Activated CD4-positive, alpha-beta T cell treated with anti-CD3 and anti-CD28 coated beads, Interleukin-2, amount 50 U/mL, for 4 hours (primary cell): ENCODE data around the gene DUS2.
A peak's percentile ranks its signal among the peaks of the same experiment; 100 is the strongest.
"Not testable (repeated sequence)": the region's sequence is repeated elsewhere in the genome, so short reads cannot be mapped to it uniquely, and the experiment has no call there.

ENCODE experiments used
- DNase-seq, 2 experiments: peaks; one replicate each; pipeline ENCODE4 v3.0.0-alpha.2; 2020

Gene DUS2

GRCh38 chr16:68022728-68023537 is at the start of gene DUS2, which contains the start of gene DDX28:
TSS of gene DUS2 (plus strand) at chr16:68023284. CDS start at chr16:68038024, 14,740 bp downstream.
TSS of gene DDX28 (minus strand) at chr16:68023232. CDS start at chr16:68023202, 30 bp downstream.
- peak; percentile 92 to 93 for DNase-seq

GRCh38 chr16:67975321-67976105 is 47.6 kb upstream of the DUS2 start:
- DNase-seq, result no peak

DNA sequence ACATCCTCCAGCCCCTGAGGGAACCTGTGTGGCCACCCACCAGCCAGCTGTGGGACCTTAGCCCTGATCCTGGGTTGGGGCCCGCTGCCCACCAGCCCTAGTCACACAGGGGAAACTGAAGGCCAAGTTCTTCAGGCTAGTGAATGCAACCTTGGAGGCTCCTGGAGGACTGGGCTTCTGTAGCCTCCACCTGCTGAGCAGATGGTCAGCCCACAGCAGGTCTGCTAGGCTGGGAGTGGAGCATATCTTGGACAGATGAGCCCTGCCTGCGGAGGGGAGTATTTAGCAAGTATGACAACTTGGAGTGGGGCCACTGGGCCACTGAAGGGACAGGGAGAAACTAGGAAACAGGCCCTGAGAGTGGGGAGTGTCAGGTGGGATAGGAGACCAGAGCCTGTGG is 46.9 kb upstream of the DUS2 start:
- DNase-seq, result no peak

DNA sequence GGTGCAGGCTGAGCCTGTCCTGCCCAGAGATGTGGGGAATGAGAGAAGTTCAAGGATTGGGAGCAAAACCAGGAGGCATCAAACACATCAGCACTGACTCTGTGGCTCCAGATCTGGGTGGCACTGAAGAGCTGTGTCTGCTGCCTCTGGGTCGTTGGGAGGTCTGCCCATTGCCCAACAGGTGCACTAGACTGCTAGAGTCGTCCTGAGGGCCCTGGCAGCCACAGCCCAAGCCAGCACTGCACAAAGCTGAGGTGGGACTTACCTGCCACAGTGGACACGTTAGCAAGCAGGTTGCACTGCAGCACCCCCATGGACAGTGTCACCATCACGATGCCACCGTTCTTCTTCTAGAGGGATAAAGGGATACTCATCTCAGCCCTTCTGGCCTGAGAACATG is 46.1 kb upstream of the DUS2 start:
- no peak for DNase-seq

DNA sequence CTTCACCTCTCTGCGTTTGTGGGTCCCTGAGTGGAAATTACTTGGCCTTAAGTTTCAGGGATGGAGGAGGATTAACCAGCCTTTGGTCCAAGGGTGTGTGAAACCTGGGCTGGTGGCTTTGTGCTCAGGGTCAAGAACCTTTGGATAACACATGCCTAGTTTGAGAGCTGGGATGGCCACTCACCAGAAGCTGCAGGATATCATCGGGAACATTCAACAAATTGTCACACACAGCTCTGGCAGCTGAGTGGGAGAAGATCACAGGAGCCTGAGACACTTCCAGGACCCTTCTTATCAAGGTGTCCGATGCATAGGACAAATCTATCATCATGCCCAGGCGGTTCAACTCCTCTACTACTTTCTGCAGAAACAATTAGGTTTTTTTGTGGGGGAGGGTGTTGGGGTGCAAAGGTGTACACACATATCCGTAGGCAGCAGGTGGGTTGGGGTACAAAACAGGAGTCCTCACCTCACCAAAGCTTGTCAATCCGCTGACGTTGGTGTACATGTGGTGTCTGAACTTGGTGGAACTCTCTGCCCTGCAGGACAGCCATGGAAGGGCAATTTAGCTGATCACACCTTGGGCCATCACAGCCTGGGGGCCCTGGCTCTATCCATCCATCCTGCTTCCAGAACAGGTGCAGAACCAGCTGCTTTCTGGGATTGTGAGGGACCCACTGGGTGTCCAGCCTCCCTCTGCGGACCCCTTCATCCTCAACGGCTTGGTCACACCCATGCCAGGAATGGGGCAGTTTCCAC is 45.4 kb upstream of the DUS2 start:
- no peak for DNase-seq

- no peak for DNase-seq
Observed at GRCh38 chr16:67979955-67980678, 43.0 kb upstream of the DUS2 start, which contains the start of gene DPEP3. TSS of gene DPEP3 (minus strand) at chr16:67980499. CDS start at chr16:67980380, 119 bp downstream.

GRCh38 chr16:67982011-67982696 is 40.9 kb upstream of the DUS2 start:
- DNase-seq, result no peak

DNA sequence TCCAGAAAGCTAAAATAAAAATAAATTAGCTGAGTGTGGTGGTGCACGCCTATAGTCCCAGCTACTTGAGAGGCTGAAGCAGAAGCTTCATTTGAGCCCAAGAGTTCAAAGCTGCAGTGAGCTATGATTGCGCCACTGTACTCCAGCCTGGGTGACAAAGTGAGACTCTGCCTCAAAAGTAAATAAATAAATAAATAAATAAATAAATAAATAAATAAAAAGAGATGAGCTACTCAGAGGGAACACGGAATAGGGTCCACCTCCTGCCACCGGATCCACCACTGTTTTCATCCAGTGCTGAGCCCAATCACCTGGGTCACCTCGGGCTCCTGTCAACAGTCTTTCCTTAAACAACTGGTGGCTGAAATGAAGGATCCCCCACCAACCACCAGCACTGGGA is 36.1 kb upstream of the DUS2 start:
- DNase-seq, result no peak

DNA sequence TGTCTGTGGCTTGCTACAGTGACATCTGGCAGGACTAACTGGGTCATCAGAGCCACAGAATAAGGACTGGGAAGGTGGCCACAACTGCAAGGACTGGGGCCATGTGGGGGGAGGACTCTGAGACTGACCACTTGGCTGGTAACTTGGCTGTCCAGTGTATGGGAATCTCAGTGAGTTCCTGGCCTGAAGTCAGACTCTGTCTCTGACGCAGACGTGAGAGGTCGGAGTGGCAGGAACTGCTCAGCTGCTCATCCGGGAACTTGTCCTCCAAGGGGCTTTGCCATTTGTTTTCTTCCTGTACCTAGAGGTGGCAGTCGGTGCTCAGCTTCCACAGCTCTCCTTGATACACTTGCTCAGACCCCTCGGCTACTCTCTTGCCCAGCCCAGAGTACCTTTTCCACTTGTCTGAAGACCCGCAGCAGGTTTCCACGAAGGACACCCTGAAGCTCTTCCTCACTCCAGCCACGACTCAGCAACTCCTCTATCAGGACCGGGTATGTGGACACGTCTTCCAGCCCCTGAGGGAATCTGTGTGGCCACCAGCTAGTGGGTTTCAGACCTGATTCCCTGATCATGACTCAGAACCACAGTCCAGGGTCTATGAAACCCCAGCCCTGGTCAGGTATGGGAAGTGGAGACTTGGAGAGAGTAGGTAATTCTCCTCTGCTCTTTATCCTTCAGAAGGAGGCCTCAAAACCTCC is 35.5 kb upstream of the DUS2 start:
- no peak for DNase-seq

DNA sequence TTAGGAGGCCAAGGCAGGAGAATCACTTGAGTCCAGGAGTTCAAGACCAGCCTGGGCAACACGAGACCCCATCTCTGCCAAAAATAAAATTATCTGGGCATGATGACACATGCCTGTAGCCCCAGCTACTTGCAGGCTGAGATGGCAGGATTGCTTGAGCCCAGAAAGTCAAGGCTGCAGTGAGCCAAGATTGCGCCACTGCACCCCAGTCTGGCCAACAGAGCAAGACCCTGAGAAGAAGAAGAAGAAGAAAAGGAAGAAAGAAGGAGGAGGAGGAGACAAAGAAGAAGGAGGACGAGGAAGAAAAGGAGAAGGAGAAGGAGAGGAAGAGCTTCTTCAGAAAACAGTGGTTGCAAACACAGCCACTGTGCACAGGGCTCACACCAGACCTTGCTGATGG is 34.4 kb upstream of the DUS2 start:
- no peak for DNase-seq

DNA sequence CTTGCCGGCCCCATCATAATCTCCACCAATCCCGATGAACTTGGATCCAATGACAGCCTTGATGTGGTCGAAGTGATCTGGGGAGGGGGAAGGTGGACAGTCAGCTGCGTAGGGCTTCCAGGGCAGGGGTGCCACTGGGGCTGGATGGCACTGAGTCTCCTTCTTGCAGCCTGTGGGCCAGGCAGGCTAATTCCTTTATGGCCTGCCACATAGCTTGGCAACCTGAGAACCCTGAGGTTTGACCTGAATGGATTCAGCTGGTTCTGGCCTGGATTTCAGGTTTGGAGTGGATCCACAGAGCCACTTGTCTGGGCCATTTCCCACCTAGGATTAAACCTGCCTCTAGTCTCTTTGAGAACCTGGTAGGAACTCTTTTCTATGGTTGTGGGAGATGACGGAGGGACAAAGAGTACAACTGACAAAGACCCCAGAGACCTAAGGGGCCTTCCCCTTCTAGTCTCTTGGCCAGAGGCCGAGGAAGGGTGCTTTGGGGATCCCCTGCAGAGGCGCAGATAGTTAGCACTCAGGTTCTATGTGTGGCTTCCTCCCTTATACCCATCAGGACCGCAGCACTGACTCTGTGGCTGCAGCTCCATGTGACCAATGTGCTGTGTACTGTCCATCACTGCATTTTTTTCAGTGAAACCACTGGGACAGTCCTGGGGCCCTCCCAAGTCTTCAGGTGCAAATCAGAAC is 33.6 kb upstream of the DUS2 start:
- no peak for DNase-seq

GRCh38 chr16:67990018-67990386 is 33.1 kb upstream of the DUS2 start:
- no peak for DNase-seq

- DNase-seq, result no peak
Observed at GRCh38 chr16:67992661-67993206, 30.4 kb upstream of the DUS2 start.

GRCh38 chr16:67993207-67994039 is 29.7 kb upstream of the DUS2 start:
- DNase-seq, result peak; percentile 66 to 68

GRCh38 chr16:67994040-67994408 is 29.1 kb upstream of the DUS2 start:
- not testable (repeated sequence) for DNase-seq

DNA sequence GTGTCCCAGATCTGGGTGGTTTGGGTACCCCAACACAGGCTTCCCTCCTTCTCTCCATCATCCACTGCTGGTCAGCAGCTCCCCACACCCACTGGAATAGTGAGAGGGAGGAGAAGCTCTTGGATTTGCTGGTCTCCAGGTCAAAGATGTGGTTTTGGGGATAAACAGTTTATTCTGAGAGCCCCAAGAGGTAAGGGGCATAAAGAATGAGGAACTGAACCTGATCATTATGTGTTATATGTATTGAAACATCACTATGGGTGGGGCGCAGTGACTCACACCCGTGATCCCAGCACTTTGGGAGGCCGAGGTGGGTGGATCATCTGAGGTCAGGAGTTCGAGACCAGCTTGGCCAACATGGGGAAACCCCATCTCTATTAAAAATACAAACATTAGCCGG is 27.7 kb upstream of the DUS2 start:
- DNase-seq, result no peak

DNA sequence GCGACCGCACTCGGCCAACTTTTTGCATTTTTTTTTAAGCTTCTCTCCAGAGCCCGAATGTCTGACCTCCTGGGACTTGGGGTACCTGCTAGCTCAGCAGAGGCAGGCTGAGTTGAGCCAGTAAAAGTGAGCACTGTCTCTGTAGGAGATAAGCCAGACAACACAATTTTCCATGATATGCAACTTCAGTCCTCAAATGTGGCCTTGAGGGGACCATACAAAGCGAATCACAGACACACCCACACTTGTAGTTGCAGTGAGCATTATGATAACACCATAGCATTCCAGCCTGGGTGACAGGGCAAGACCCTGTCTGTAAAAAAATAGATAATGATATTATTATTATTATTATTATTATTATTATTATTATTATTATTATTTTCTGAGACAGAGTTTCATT is 26.4 kb upstream of the DUS2 start:
- DNase-seq, result no peak

GRCh38 chr16:67998231-67998778 is 24.8 kb upstream of the DUS2 start:
- DNase-seq, result not testable (repeated sequence)
